Cerebellar nuclear complex (tissue), 1 donor: ENCODE measurements around the gene SDF2.
A peak's percentile ranks its signal among the peaks of the same experiment; 100 is the strongest.
"Not testable (repeated sequence)": the region's sequence is repeated elsewhere in the genome, so short reads cannot be mapped to it uniquely, and the experiment has no call there.

Experiments used
- DNase-seq, 2 experiments: peaks; one replicate each; lab custom pipeline; 2025; lab: John Stamatoyannopoulos, UW

SDF2 gene

DNA sequence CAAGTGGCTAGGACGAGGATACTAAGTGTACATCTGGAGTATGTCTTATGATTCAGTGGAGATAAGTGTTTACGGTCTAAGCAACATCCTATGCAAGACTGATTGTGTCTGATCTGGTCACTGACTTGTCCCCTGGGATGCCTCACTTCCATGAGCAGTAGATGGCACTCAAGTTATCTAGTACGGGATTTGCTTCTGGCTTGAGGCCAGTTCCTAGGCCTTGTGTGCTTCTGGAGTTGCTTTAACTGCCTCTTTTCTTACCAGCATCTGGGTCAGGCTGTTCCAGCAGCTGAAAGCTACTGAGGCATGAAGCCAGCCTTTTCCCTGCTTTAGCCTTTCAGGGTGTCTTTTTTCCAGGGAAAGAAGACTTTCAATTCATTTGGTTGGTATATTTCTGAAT, 23.3 kb upstream of the SDF2 start:
- no peak for DNase-seq

DNA sequence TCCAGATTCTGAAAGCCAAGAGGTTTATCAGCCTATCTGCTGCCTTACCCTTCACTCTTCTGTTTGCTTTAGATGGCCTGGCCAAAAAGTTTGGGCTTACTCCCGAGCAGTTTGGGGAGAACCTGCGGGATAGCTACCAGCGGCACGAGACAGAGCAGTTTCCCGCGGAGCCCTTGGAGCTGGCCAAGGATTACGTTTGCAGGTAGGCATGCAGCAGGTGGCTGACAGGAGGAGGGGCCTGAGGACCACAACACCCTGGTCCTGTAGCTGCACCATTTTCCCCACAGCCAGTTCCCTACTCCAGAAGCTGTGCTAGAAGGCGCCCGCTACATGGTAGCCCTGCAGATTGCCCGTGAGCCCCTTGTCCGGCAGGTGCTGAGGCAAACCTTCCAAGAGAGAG, 20.9 kb upstream of the SDF2 start:
- no peak for DNase-seq

DNA sequence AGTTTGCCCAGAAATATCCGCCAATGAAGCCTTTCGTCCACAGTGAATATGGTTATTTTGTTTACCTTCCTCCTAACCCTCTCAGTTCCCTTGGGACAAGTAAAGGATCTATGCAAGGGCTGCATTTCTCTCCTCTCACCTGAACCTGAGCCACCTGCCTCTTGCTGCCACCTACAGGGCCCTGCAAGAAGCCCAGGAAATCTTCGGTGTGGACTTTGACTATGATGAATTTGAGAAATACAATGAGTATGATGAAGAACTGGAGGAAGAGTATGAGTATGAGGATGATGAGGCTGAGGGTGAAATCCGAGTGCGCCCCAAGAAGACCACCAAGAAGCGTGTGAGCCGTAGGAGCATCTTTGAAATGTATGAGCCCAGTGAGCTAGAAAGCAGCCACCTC, 14.3 kb upstream of the SDF2 start:
- no peak for DNase-seq

DNA sequence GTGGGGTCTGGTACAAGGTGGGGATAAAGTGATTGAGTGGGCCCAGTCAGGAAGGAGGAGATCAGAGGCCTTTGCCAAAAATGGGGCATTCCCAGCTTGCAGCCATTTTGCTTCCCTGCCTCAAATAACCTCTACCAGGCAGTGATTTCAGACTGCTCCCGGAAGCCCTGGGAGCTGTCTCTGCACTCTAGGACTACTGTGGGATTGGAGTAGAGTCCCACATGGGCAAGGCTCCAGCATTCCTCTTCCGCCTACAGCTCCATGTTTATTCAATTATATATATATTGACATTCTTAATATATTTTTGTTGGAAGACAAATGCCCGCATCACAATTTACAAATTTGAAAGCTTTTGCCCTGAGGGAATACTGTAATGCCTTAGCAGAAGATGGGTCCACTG, 13.8 kb upstream of the SDF2 start:
- no peak for DNase-seq

DNA sequence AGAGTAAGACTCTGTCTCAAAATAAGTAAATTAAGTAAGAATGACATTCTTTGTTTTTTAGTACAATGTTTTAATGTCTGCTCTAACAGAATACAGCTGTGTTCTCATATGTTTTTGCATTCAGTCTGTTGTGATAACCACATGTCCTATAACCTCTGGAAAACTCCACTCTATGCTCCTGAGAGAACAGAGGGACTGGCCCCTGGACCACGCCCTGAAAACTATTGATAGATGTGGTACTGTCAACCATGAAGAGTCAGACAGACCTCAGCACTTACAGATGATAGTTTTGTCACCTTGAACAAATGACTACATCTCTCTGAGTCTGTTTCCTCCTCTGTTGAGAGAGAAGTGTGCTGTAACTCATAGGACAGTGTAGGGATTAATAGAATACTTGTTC, 8.2 kb upstream of the SDF2 start:
- no peak for DNase-seq

DNA sequence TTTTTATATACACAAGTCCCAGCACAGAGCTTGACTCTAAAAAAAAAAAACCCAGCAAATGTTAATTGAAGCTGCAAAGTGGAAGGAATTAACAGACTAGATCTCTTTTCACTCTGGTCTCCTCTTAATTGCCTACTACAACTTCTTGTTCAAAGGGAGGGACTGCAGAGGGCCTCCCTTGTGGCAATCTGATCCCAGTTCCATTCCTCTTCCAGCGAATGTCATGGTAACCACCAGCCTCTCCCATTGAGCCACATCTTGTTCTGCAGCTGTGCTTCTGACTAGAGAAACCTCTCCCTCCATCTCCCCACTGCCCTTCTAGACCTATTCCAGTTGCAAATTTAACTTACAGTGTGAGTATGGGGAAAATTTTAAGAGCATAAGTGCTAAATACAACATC, 6.2 kb upstream of the SDF2 start:
- no peak for DNase-seq

DNA sequence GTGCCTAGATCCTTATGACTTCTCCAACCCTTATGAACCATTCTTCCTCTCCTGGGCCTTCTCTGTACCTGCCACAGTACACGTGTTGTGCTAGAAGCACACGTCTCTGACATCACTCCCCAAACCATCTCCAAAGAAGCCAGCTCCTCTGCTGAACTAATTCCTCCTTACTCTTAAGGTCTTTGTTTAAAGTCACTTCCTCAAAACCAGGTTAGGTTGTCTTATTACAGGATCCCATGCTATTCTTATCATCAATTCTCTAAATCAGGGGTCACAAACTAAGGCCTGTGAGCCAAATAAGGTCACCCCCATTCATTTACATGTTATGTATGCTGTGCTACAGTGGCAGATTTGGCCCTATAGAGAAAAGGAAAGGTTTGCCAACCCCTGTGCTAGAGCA, 4.3 kb upstream of the SDF2 start:
- no peak for DNase-seq

DNA sequence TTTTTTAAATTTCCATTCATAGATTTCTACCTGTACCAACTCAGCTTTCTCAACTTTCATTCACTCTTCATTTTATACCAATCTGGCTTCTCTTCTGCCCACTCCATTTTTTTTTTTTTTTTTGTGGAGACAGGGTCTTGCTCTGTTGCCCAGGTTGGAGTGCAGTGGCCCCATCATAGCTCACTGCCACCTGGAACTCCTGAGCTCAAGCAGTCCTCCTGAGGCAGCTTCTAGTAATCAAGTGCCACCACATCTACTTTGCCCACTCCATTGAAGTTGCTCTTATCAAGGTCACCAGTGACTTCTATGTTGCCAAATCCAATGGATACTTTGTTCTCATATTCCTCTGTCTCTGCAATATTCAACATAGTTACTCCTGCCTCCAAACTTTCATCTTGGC, 2.0 kb upstream of the SDF2 start:
- no peak for DNase-seq

DNA sequence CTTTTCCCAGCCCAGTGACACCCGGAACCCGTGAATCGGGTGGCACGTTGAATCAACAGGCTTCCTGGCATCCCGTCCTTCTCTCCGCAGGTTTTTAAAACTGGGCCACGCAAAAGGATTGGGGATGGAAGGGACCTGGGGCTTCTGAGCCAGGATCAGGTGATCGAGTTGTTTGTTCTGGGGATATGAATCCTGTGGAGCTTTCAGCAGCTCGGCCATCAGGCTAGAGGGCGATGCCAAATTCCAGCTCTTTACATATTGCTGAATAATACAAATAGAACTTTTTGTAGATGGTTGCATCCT, 772 bp upstream of the SDF2 start:
- DNase-seq, result no peak

DNA sequence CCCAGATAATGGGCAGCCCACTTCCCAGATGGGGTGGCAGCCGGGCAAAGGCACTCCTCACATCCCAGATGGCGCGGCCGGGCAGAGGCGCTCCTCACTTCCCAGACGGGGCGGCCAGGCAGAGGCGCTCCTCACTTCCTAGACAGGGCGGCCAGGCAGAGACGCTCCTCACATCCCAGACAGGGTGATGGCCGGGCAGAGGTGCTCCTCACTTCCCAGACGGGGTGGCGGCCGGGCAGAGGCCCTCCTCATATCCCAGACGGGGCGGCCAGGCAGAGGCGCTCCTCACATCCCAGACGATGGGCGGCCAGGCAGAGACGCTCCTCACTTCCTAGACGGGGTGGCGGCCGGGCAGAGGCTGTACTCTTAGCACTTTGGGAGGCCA, 2.2 kb downstream of the SDF2 start:
- not testable (repeated sequence) for DNase-seq

DNA sequence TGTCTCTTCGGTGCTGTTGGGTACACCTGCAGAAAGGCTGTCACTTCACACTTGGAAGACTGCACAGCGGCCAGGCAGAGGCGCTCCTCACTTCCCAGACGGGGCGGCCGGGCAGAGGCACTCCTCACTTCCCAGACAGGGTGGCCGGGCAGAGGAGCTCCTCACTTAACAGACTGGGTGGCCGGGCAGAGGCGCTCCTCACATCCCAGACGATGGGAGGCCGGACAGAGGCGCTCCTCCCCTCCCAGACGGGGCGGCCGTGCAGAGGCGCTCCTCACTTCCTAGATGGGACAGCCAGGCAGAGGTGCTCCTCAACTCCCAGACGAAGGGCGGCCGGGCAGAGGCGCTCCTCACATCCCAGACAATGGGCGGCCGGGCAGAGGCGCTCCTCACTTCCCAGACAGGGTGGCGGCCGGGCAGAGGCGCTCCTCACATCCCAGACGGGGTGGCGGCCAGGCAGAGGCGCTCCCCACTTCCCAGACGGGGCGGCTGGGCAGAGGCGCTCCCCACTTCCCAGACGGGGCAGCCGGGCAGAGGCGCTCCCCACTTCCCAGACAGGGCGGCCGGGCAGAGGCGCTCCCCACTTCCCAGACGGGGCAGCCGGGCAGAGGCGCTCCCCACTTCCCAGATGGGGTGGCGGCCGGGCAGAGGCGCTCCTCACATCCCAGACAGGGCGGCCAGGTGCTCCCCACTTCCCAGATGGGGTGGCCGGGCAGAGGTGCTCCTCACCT, 2.8 kb downstream of the SDF2 start:
- not testable (repeated sequence) for DNase-seq

DNA sequence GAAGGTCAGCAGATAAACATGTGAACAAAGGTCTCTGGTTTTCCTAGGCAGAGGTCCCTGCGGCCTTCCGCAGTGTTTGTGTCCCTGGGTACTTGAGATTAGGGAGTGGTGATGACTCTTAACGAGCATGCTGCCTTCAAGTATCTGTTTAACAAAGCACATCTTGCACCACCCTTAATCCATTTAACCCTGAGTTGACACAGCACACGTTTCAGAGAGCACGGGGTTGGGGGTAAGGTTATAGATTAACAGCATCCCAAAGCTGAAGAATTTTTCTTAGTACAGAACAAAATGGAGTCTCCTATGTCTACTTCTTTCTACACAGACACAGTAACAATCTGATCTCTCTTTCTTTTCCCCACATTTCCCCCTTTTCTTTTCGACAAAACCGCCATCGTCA, 3.4 kb downstream of the SDF2 start:
- not testable (repeated sequence) for DNase-seq

DNA sequence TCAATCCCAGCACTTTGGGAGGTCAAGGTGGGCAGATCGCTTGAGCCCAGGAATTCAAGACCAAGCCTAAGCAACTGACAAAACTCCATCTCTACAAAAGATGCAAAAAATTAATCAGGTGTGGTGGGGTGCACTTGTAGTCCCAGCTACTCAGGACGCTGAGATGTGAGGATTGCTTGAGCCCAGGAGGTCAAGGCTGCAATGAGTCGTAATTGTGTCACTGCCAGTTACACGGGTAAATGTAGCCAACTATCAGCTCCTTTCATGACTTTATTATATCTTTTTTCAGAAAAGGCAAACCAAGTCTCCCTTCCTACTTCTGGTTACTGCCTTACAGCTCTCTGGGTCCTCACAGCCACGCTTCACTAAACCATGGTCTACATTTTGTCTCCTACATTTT, 4.0 kb downstream of the SDF2 start:
- no peak for DNase-seq

DNA sequence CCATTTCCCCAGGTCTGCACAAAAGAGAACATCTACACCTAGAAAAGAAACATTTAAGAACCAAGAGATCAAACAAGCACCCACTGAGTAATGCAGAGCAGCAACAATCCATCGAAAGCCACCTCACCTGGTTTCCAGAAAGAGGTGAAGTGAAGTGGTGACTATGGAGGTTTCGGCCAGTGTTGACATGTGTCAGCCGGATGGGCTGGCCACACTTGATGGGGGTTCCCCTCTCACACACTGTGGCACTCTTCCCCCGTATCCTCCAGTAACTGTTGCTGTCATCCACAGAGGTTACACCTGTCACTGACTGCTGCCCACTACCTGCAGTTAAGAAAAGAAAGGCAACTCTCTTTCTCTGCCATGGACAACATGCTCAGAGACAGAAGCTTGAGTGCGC, 6.5 kb downstream of the SDF2 start:
- no peak for DNase-seq

DNA sequence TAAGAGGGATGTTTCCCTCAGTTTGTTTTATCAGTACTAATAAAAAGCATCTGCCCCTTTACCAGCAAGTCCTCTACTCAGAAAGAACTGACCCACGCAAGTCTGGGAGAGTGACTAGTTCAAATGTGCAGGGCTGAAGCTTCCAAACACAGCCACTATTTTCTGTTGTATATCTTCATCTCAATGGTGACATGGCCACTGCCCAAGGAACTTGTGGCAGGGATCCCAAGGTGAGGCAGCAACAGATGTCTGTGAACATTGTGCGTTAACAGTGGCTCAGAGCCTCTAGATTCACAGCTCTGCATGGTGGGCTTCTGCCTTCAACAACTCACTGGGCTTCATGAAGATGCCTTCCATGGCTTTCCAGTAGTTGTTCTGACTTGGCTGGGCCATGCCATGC, 13.0 kb downstream of the SDF2 start:
- DNase-seq, result no peak

DNA sequence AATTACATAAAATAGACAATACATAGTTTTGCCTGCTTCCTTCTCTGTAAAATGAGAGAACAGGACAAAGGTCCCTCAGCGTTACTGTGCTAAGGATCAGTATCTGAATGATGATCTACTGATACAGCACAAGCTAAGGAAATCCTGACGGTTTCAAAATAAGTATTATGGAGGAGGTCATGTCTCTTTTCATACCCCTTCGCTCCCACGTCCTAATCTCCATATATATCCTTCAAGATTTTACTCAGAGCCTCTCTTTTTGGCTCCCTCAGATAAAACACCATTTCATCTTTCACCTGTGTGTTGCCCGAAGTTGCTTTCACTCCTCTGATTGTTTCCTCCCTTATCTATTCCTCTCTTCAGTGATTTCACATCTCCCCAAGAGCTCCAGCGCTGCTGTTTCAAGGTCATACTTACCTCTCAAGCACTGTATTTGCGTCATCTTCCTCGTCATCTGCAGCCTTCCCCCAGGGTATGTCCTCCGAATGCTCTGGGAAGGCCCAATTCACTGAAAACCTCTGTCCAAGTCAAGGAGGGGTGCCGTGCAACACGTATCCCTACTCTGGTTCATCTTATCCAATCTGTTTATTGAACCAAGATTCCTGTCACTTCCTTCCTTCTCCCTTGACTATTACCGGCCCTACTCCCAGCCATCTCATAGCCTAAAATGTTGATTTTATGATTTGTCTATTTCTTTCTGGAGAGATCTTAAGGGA, 15.5 kb downstream of the SDF2 start:
- DNase-seq, result no peak

DNA sequence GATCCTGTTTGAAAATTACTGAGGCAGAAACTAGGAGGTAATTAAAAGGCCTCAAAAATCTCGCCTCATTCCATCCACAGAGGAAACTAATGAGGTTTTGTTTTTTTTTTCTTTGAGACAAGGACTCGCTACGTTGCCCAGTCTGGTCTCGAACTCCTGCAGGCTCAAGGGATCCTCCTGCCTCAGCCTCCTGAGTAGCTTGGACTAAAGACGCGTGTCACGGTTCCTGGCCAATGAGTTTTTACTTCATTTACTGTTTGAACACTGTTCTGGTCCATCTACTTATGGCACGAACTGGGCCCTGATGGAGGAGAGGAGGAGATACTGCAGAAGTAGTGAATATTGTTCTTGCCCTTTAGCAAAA, 16.1 kb downstream of the SDF2 start:
- no peak for DNase-seq

DNA sequence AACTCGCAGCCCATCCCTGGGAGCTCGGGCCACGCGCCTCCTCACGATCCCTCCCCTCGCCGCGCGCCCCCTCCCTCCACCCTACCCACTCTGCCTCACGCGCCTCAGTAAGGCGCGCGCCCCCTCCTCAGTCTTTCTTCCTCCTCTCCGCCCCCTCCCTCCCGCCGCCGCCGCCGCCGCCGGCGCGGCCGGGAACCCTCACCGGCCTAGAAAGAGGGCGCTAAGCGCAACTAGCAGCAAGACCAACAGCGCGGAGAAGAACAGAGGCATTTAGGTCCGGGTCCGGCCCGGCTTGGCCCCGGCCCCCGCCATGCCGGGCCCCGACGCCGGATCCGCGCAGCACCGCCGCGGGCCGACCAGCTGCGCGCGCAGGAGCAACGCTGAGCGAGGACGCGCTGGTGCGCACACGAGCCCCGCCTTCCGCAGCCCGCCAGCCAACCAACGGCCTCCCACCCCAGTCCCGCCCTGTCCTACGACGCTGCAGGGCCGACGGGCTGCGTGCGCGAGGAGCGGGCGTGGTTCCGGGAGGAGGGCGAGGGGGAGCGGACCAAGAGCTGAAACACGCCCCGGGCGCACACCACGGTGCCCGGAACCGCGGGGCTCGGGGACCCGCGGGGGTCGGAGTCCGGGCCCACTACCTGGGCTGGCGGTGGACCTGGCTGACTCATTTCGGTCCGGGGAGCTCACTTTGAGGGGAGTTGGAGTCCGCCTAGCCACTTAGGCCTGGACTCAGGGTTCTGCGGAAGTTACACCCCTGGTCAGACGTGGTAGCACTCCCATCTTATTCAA, 16.7 kb downstream of the SDF2 start, which contains the start of gene BLTP2:
BLTP2 (minus strand) TSS at position 372 of the 789 bp plus-strand sequence; CDS start at position 270, 102 bp downstream.
- DNase-seq, result peak; percentile 20 to 83

DNA sequence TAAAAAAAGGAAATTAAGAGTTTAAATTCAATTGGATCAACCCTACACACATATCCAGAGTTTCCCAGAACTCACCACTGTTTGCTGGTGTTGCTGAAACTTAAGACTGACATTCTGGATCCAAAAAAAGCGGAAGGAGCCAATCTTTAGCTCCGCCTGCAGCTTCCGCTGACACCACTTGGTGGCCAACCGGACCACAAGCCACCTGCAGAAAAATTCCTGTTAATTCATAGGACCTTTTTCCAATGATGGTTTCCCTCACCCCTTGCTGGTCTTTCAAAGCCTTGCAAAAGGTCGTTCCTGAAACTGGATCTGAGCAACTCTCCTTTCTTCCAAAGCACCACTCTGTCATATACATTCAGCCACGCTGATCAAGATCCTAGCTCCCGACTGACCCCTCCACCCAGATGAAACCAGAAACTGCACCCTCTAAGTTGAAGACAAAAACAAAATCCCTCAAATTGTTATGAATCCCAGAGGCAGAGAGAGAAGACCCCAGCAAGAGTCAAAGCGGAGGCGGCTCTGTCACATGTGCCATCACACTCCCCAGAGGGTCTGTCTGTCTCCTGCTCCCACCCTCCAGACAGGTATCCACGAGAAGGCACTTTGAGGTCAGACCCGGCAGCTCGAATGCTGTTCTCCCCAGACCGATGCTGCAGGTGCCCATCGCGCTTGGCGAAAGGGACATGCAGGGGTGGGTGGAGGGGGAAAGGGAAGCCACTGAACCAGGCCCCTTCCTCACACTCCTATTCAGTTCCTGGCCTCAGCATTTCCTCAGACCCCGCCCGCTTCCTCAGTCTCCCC, 17.5 kb downstream of the SDF2 start:
- peak in 1 of 2 experiments; percentile 4 for DNase-seq

DNA sequence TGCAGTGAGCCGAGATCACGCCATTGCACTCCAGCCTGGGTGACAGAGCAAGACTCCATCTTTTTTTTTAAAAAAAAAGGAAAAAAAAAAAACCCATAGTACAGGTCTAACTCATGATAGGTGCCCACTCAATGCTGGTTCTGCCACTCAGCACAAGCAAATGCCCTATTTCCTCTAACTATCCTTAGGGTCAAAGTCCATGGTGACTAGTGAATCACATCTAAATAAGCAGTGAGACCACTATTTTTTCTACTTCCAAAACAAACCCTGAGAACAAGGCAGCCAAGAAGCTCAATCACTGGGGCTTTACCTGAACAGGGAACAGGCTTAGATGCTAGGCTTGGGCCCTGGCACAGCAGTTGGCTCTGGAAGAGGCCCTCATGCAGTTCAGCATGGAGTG, 20.1 kb downstream of the SDF2 start:
- no peak for DNase-seq

DNA sequence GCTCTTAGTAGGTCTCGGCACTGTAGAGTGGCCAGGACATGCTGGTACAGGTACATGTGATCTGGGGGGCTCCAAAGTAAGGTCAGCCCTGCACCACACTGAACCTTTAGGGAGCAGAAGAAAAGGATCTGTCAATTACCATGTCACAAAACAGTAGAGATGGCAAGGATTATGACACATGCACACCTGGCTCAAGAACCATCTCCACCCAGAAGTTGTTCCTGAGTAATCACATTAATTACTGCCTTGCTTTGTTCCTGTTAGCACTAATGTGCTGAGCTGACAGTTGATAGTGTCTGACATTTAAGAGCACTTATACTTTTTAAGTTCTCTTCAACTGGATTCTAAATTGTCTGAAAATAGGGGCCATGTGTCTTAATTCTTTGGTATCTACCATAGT, 26.2 kb downstream of the SDF2 start:
- DNase-seq, result no peak

DNA sequence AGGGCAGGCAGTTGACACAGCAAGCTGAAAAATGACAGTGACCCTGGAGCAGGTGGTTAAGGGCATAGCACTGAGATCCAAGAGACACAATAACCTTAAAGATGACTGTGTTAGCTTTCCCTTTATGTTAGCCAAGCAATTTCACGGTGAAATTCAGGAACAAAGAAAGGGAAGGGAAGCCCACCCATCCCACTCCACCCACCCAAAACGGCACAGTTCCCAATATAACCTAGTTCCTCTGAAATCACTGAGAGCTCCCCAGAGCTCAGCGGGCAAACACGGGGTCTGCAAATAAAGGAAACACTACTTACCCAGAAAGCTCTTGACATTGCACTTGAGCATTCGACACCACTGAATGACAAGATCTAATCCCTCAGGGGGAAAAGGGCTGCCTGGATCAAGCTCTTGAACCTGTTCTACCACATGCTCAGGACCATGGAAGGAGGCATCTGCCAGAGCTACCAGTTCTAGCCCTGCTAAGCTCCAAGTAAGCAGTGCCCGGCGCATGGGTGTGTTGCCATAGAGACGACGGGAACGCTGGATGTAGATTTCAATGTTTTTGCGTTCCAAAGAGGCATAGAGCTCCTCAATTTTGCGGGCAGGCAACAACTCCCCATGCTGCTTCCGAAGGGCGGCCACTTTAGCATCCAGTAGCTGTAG, 27.4 kb downstream of the SDF2 start:
- DNase-seq, result no peak
